Measurements from ENCODE around the gene CSPG5. TPM values are rescaled to one million over a fixed set of nuclear protein-coding genes. Genes with fewer than 3 reads are reported as not detected.

CSPG5 gene
- total RNA-seq, 1 experiment from 2014 or later = 2.0 TPM

Other genes with a start within 250 kb of the CSPG5 start
- gene PTPN23, start 197.8 kb downstream of the CSPG5 start, total RNA-seq (2014; rRNA removed; shearing (Covaris generic)) = 10.8 and 15.1 TPM in 2 replicates
- gene SCAP, start 102.9 kb downstream of the CSPG5 start, total RNA-seq (2014; rRNA removed; shearing (Covaris generic)) = 32.6 and 33.5 TPM in 2 replicates
- gene ELP6, start 65.2 kb downstream of the CSPG5 start, total RNA-seq (2014; rRNA removed; shearing (Covaris generic)) = 33.8 and 44.3 TPM in 2 replicates
- 43.8 and 45.2 TPM in 2 replicates for gene SMARCC1, start 203.0 kb upstream of the CSPG5 start, total RNA-seq (2014; rRNA removed; shearing (Covaris generic))
- 66.5 and 68.0 TPM in 2 replicates for gene DHX30, start 224.3 kb upstream of the CSPG5 start, total RNA-seq (2014; rRNA removed; shearing (Covaris generic))

All from Daoy (cell line).